ENCODE measurements around the gene EVPLL. TPM values are rescaled to one million over a fixed set of nuclear protein-coding genes. Genes with fewer than 3 reads are reported as not detected.
A peak's percentile ranks its signal among the peaks of the same experiment; 100 is the strongest.
"Not testable (repeated sequence)": the region's sequence is repeated elsewhere in the genome, so short reads cannot be mapped to it uniquely, and the experiment has no call there.

Gene EVPLL
- total RNA-seq (2014; rRNA removed; shearing (Covaris generic)) = 0.35 TPM in 1 of 2 replicates, not detected in the other

DNA sequence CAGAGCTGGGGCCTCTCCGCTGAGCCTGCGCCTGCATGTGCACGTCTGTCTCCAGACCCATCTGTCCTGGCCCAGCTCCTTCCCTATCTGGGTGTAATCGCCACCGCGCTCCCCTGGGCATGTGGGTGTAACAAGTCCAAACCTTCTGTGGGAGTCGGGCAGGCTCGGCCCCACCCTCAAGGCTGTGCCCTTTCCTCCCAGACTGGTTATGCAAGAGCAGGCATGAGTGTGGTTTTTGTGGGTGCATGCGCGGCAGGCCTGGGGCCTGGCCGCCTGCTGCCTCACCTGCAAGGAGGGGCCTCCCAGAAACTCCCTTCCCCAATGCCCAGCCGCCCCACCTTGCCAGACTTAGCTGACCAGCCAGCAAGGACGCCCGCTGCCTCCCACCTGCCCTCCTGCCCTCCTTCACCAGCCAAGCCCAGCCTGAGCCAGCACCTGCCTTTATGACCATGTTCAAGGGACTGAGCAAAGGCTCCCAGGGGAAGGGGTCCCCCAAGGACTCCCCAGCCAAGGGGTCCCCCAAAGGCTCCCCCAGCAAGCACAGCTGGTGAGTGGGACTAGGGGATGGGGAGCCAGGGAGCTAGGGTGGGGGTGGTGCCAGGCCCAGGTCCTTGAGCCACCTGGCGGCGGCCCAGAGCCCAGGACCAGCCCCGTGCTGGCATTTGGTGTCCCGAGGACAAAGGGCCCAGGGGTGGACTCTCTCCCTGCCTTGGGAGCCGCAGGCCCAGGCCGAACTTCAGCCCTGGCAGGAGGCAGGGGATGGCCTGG, at the start of gene EVPLL:
Gene EVPLL (plus strand): TSS at position 342 of the 768 bp plus-strand sequence. CDS start 3,160 bp downstream, outside the sequence.
- DNase-seq (ENCODE audit: low spot score) = peak; percentile 81

DNA sequence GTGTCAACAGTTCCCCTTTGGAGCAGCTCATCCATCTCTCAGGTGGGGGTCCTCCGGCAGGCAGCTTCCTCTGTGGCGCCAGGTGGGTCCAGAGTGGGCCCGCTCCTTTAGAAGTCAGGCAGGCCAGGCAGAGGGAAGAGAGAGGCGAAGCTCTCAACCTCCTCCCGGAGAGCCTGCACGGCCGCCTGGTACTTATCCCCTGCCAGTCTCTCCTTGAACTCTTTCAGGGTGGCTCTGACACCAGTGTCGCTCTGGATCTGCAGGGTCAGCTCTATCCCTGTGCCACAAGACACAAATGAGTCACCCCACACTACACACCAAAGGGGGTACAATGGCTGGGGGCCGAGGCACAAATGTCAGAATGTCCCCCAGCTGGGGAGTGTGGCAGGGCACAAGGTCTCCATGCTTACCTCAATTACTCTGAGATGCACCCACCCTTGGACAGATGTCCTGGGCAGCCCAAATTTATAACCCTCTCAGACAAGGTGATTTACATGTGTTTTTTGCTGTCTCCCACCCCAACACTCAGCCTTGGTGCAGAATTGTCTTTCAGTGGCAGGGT, 48.9 kb upstream of the EVPLL start:
- no peak for DNase-seq (ENCODE audit: low spot score)

DNA sequence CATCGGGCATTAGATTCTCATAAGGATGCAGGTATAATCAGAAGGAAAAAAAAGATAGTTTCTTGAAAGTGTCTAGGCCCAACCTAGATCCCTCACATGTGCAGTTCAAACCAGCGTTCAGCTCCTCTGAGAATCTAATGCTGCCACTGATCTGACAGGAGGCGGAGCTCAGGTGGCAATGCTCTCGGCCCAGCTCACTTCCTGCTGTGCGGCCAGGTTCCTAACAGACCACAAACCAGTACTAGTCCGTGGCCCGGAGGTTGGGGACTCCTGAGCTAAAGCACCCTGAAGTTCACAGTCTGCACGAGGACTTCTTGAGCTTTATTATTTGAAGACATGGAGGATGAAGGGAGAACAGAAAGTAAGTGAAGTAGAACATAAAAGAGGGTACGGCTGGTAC, 45.7 kb upstream of the EVPLL start:
- DNase-seq (ENCODE audit: low spot score) = no peak

DNA sequence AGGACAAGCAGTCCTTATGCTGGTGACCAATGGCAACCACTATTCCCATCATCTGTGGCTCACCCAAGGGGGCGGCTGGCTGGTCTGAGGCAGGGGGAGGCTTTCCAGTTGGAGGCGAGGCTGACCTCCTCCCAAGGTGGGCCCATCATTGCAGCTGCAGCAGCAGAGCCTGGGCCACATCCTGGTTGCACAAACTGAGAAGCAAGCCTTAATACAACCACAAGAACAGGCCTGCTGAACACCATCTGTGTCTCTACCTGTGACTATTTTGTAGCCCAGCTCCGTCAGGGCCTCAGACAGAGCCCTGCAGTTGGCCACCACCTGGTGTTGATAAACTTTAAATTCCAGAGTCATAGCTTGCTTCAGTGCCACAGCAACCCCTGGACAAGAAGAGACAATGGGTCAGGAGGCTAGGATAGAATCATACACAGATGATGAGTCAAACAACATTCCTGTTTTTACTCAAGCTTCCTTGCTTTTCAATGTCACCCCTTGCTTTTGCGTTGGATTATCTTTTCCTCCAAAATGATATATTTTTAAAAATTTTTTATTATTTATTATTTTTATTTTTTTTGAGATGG, 44.6 kb upstream of the EVPLL start:
- no peak for DNase-seq (ENCODE audit: low spot score)

DNA sequence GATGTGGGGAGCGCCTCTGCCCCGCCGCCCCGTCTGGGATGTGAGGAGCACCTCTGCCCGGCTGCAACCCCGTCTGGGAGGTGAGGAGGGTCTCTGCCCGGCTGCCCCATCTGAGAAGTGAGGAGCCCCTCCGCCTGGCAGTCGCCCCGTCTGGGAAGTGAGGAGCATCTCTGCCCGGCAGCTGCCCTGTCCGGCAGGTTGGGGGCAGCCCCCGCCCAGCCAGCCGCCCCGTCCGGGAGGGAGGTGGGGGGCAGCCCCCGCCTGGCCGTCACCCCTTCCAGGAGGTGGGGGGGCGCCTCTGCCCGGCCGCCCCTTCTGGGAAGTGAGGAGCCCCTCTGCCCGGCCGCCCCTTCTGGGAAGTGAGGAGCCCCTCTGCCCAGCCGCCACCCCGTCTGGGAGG, 39.4 kb upstream of the EVPLL start:
- not testable (repeated sequence) for DNase-seq (ENCODE audit: low spot score)

DNA sequence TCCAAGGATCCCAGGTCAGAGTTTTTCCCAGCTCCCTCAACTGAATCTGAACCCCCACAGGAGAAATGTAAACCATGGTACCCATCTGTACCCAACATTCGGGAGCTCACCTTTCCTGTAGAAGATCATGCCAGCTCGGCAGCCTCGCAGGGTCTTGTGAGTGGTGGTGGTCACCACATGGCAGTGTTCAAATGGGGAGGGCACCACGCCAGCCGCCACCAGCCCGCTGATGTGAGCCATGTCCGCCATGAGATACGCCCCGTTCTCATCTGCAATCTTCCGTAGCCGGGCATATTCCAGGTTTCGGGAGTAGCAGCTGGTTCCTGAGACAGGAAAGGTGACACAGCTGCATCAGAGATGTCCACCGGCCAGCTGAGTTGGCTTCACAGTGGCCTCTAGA, 37.6 kb upstream of the EVPLL start:
- DNase-seq (ENCODE audit: low spot score) = no peak

DNA sequence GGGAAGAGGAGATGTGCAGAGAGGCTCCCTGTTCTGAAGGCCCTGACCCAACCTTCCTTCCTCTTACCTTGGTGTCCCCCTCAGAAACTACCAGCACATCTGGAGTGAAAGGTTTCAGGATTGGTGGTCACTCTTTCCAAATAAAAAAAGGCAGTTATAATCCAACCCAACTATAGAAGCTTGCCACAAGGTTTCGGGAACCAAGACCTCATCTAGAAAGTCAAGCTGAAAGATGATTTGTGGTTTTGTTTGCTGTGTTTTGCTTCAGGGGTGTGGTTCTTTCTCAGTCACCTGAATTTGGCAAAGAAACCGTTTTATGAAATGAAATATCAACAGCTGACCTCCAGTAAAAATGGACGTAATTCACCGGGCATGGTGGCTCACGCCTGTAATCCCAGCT, 33.6 kb upstream of the EVPLL start:
- no peak for DNase-seq (ENCODE audit: low spot score)

DNA sequence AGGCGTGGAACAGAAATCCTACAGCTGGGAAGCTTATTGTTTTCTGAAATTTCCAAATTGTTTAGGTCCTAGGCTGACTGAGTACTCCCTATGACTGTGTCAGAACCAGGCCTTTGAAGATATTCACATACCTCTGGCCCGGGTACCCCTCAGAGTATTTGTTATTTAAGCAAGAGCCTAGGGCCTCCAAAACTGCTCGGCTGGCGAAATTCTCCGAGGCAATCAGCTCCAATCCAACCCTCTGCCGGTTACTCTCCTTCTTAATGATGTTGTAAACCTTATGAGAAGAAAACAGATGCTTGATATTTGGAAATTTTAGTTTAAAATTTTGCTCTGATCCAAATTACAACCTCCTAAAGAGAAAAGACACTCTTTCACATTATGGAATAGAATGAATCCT, 24.0 kb upstream of the EVPLL start:
- no peak for DNase-seq (ENCODE audit: low spot score)

DNA sequence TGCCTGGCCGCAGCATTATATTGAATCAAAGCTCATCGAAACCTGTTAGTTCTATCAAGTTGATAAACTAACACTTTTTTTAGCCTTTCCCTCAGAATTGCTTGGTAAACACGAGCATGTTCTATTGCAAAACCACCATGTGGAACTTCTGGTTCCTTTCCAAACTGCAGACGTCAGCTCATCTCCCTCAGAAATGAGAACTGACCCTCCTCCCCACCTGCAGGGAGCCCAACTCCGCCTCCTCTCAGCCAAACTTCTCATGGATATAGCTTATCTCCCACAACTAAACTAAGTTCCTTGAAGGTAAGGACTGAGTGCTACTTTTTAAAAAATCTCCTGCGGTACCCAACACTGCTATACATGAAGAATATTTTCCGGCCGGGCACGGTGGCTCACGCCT, 21.0 kb upstream of the EVPLL start:
- no peak for DNase-seq (ENCODE audit: low spot score)

DNA sequence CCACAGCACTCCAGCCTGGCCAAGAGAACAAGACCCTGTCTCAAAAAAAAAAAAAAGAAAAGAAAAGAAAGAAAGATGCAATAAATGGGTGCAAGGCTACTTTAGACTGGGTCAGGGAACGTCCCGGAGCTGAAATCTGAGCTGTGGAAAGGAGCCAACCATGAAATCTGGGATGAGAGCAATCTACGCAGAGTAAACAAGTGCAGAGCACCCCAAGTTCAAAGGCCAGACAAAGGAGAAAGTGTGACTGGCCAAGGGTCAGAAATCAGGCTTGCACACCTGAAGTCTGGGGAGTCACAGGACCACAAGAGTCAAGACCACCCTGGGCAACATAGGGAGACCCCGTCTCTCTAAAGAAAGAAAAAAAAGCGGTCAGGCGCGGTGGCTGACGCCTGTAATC, 17.1 kb upstream of the EVPLL start:
- no peak for DNase-seq (ENCODE audit: low spot score)

DNA sequence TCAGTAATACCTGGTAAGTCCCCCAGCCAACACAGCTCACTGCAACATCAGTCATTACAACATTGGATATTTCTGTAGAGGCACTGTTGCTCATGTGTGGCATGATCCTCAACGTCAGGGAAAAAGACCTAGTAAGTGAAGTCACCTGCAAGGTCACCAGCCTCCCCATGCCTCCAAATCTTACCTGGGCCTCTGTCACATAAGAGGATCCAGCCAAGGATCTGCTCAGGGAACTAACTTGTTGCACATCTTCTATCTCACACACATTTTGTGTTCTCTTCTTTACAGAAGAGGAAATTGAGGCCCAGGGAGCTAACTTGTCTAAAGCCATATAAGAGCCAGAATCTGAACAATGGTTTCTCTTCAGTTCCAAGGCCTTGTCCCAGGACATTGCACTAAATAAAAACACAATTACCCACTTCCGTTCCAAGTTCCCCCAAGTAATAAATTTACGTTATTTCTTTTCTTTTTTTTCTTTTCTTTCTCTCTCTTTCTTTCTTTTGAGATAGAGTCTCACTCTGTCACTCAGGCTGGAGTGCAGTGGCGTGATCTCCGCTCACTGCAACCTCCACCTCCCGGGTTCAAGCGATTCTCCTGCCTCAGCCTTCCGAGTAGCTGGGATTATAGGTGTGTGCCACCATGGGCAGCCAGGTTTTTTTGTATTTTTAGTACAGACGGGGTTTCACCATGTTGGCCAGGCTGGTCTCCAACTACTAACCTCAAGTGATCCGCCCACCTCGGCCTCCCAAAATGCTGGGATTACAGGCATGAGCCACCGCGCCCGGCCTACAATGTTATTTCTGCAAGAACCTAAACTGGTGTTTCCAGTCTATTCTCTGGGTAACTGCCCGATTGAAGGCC, 15.5 kb upstream of the EVPLL start:
- no peak for DNase-seq (ENCODE audit: low spot score)

DNA sequence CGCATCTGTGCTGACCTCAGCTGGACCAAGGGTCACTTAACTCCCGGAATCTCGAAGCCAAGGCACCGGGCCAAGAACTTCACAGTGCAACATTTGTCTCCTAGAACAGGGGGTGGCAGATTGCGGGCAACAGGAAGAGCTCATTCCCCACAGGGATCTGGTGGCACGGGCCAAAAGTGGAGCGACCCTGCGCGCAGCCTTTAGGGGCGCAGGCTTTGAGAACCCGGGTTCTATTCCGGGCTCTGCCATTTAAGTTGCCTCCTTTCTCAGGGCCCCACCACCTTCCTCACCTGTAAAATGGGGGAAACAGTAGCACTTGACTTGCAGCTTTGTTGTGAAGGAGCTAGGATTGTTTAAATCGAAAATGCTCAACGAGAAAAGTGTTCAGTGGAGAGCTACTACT, 14.9 kb upstream of the EVPLL start:
- DNase-seq (ENCODE audit: low spot score) = no peak

DNA sequence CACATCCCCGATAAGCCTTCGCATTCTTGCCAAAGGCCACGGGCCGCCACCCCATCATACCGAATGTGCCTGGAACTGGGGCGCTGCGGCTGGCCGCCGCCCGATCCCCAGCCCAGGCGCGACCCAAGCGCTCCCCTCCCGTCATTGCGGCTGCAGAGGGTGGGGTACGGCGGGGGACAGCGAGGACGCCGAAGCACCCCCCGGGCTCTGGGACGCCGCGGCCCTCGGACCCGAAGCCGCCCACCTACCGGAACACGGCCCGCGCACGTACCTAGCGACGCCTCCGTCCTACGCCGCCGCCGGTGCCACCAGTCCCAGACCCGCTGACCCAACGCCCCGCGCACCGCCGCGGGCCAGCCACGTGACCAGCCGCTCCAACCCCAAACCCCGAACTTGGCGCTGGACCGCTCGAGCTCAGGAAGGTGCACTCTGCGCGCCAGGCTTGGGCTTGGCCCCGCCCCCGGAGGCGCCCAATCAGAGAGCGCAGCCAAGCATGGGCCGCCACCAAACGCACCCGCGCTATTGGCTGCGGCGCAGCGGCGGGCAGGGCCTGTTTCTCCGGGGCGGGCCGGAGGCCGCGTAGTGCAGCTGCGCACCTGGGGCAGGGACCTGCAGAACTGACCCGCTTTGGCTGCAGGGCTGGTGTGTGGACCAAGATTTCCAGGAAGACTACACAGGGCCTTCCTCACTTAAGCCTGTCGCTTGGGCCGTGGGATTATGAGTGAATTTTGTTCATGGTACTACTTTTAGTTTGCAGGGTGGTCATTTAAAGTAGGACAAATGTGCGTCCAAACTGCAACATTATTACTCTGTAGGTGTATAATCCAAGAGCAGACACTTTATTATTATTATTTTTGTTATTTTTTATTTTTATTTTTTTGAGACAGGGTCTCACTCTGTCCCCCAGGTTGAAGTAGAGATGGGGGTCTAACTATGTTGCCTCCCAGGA, 14.2 kb upstream of the EVPLL start, which contains the start of gene SHMT1:
Gene SHMT1 (minus strand): TSS at position 450 of the 949 bp plus-strand sequence. CDS start 7,569 bp downstream, outside the sequence.
- peak; percentile 86 for DNase-seq (ENCODE audit: low spot score)

DNA sequence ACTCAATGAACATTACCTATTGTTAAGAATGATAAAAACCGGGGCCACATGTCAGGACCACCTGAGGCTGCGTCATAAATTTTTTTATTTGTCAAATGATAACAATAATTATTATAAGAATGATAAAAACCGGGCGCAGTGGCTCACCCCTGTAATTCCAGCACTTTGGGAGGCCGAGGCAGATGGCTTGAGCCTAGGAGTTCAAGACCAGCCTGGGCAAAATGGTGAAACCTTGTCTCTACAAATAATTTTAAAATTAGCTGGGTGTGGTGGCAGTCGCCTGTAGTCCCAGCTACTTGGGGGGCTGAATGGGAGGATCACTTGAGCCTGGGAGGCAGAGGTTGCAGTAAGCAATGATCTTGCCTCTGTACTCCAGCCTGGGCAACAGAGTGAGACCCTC, 13.4 kb upstream of the EVPLL start:
- DNase-seq (ENCODE audit: low spot score) = no peak

DNA sequence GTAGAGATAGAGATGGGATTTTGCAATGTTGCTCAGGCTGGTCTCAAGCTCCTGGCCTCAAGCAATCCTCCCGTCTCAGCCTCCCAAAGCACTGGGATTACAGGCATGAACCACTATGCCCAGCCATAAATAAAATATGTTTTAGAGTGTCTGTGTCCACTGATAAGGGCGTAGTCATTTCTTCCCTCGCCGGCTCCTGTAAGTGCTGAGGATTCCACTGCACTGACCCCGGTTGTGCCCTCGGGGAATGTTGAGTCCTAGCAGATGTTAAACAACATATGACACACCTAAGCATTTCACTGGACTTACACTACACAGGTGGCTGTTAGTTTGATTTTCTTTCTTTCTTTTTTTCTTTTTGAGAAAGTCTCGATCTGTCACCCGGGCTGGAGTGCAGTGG, 8.6 kb upstream of the EVPLL start:
- no peak for DNase-seq (ENCODE audit: low spot score)

DNA sequence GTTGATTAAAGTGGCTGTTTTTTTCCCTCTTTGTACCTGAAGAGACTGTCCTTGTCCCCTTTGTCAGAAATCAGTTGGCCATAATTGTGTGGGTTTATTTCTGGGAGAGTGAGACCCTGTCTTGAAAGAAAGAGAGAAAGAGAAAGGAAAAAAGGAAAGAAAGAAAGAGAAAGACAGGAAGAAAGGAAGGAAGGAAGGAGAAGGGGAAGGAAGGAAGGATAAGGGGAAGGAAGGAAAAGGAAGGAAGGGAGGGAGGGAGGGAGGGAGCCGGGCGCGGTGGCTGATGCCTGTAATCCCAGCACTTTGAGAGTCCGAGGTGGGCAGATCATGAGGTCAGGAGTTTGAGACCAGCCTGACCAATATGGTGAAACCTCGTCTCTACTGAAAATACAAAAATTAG, 6.8 kb upstream of the EVPLL start:
- DNase-seq (ENCODE audit: low spot score) = no peak

DNA sequence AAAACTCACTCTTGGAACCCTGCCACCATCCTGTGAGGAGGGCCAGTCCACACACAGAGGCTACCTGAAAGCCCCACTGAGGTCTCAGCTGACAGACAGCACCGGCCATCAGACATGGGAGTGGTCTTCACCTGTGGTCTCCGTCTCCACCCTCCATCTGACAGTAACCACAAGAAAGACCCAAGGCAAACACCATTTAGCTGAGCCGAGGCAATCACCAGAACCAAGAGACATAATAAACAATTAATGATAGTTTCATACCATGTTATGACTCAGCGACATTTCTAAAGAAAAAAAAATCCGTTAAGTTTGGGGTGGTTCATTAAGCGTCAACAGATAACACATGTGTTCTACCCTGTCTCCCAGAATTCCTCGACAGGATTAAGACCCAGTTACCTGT, 6.1 kb upstream of the EVPLL start:
- DNase-seq (ENCODE audit: low spot score) = no peak

DNA sequence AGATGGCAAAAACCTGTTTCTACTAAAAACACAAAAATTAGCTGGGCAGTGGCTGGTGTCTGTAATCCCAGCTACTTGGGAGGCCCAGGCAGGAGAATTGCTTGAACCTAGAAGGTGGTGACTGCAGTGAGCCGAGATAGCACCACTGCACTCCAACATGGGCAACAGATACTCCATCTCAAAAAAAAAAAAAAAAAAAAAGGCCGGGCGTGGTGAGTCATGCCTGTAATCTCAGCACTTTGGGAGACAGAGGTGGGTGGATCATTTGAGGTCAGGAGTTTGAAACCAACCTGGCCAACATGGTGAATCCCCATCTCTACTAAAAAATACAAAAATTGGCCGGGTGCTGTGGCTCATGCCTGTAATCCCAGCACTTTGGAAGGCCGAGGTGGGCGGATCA, 4.4 kb upstream of the EVPLL start:
- not testable (repeated sequence) for DNase-seq (ENCODE audit: low spot score)

DNA sequence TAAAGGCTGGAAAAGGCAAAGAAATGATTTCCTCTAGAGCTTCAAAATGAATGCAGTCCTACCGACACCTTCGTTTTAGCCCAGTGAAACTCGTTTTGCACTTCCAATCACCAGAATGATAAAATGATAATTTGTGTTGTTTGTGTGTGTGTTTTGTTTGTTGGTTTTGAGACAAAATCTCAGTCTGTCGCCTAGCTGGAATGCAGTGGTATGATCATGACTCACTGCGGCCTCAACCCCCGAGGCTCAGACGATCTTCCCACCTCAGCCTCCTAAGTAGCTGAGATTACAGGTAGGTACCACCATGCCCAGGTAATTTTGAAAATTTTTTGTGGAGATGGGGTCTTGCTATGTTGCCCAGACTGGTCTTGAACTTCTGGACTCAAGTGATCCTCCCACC, 3.4 kb upstream of the EVPLL start:
- DNase-seq (ENCODE audit: low spot score) = no peak

DNA sequence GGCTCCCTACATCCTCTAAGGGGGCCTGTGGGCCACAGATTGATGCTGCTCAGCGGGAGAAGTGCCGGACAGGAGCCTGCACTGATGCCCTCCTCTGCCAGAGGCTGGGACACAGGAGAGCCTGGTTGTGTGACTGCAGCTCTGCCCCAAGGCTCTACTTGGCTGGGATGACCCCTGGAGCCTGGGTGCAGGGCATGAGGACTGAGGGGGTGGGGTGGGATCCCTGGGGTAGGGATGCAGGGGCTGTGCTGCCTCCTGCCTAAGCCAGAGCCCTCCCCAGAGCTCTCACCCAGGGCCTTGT, 577 bp downstream of the EVPLL start:
- DNase-seq (ENCODE audit: low spot score) = no peak

DNA sequence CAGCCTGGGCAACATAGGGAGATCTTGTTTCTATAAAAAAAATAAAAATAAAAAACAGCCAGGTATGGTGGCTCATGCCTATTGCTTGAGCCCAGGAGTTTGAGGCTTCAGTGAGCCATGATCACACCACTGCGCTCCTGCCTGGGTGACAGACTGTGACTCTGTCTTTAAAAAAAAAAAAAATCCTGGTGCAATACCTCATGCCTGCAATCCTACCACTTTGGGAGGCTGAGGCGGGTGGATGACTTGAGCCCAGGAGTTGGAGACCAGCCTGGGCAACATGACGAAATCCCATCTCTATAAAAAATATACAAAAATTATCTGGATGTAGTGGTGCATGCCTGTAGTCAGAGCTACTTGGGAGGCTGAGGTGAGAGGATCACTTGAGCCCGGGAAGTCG, 1.0 kb downstream of the EVPLL start:
- DNase-seq (ENCODE audit: low spot score) = not testable (repeated sequence)

All from H4 (cell line).